Testis (tissue), 3 donors: Measurements from ENCODE around the gene PCBD2. TPM values are rescaled to one million over a fixed set of nuclear protein-coding genes. Genes with fewer than 3 reads are reported as not detected.
"Not testable (repeated sequence)": the region's sequence is repeated elsewhere in the genome, so short reads cannot be mapped to it uniquely, and the experiment has no call there.

Source experiments
- DNase-seq: peaks from one replicate; pipeline ENCODE4 v3.0.0-alpha.2; 2019
- H3K27ac ChIP-seq, 2 donors: fragments of 200-600 bp; sonication (generic); one replicate each; pipeline ENCODE4 v1.5.1; 2019
- H3K27me3 ChIP-seq: fragments of 200-600 bp; sonication (generic); one replicate; pipeline ENCODE4 v1.5.1; 2019
- H3K36me3 ChIP-seq: fragments of 200-600 bp; sonication (generic); one replicate; pipeline ENCODE4 v1.5.1; 2017; ENCODE audit warnings: low read depth; ENCODE audit errors: missing control alignments
- H3K4me1 ChIP-seq: fragments of 200-600 bp; sonication (generic); one replicate; pipeline ENCODE4 v1.5.1; 2019
- H3K4me3 ChIP-seq, 2 donors: fragments of 200-600 bp; sonication (generic); one replicate each; pipeline ENCODE4 v1.5.1; 2017 to 2019
- H3K9me3 ChIP-seq: fragments of 200-600 bp; sonication (generic); one replicate; pipeline ENCODE4 v1.5.1; 2017
- POLR2A ChIP-seq: fragments of 450-650 bp; IDR thresholded peaks from one replicate; pipeline ENCODE4 v1.6.1; 2017; ENCODE audit warnings: antibody characterized with exemption, mild to moderate bottlenecking, moderate library complexity
- WGBS, 2 donors: methylation state at CpG; one replicate each; pipeline ENCODE4 v1.1.5; 2018; 5-methylcytosine and 5-hydroxymethylcytosine counted together
- intact Hi-C: fragments of 100-400 bp; cut with DNase I; formaldehyde crosslinking; loops from one replicate; pipeline ENCODE4 v1.15.1; 2023; ENCODE audit warnings: low total_unique reads
- polyA plus RNA-seq: library from polyadenylated mRNA; stranded (reverse); fragments of 350-450 nt; fragmentation: Illumina TruSeq; extraction: RNeasy Lipid Tissue Mini Kit (QIAGEN cat#74804); gene quantifications from one replicate; pipeline ENCODE4 v1.2.3, GENCODE V29; 2014; ENCODE audit warnings: low read depth, low replicate concordance; ENCODE audit not compliant: insufficient read depth
- total RNA-seq, 2 donors: library from RNA; depleted of rRNA; stranded (reverse); fragments of >200 nt; gene quantifications; one replicate each; pipeline ENCODE4 v1.2.3, GENCODE V29; 2016
- TF ChIP-seq, protein P1 (sequence below), 3 experiments: fragments of 450-650 bp in 2 of 3; fragments of 200-600 bp in 1 of 3; sonication (generic) in 1 of 3; IDR thresholded peaks; one replicate each; pipeline ENCODE4 v1.5.1; 2016 to 2019; ENCODE audit warnings: antibody characterized with exemption in 3 of 3, mild to moderate bottlenecking in 2 of 3, moderate library complexity in 1 of 3

PCBD2 gene
- total and polyA plus RNA-seq, 3 donors from 2014 or later, result 5.9 to 17.6 (median 13.4) TPM

DNA sequence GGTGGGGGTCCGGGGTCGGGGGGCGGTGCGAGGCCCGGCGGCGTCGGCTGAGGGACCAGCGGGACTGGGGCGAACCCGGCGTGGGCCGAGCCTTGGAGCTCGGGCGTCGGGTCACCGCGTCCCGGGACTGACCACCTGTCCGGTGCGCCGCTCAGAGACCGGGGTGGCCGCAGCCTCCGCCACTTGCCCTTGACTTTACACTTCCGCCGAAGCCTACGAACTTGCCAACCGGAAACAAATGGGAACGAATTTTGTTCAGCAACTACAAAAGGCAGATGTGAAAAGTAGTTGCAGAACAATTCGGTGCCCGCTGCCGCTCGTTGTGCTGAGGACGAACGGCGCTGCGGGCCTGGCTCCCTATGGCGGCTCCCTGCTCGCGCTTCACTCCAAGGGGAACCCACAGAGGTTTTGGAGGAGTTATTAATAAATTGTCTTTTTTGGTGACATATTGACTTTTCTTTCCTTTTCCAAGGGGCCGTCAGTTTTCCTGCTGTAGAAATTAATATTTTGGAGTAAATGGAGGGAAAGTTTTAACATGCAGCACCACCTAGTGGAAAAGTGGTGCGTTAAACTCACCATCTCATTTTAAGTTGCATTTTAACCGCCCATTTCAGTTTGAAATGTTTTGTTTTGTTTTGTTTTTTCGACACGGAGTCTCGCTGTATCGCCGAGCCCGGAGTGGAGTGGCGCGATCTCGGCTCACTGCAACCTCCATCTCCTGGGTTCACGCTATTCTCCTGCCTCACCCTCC is 490 bp downstream of the PCBD2 start:
- intact Hi-C loops, result no loop called here
- H3K9me3 ChIP-seq, result no peaks in the 10 kb centered on the region
- H3K27ac ChIP-seq, result peak overlapping the region; percentile 94 to 99
- no peaks in the 10 kb centered on the region for H3K4me1 ChIP-seq
- WGBS, 2 donors, result 1% methylated on average over 30 to 34 of the region's 54 CpGs
- H3K36me3 ChIP-seq, result no peaks in the 10 kb centered on the region
- no peak for TF ChIP-seq POLR2A
- TF ChIP-seq, protein P1, sequence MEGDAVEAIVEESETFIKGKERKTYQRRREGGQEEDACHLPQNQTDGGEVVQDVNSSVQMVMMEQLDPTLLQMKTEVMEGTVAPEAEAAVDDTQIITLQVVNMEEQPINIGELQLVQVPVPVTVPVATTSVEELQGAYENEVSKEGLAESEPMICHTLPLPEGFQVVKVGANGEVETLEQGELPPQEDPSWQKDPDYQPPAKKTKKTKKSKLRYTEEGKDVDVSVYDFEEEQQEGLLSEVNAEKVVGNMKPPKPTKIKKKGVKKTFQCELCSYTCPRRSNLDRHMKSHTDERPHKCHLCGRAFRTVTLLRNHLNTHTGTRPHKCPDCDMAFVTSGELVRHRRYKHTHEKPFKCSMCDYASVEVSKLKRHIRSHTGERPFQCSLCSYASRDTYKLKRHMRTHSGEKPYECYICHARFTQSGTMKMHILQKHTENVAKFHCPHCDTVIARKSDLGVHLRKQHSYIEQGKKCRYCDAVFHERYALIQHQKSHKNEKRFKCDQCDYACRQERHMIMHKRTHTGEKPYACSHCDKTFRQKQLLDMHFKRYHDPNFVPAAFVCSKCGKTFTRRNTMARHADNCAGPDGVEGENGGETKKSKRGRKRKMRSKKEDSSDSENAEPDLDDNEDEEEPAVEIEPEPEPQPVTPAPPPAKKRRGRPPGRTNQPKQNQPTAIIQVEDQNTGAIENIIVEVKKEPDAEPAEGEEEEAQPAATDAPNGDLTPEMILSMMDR (IDR thresholded peaks at IDR 0.05), result peak; percentile 76 to 80 (median 76)
- H3K27me3 ChIP-seq, result no peaks in the 10 kb centered on the region
- DNase-seq, result peak; percentile 71
- peak overlapping the region; percentile 82 to 92 for H3K4me3 ChIP-seq

DNA sequence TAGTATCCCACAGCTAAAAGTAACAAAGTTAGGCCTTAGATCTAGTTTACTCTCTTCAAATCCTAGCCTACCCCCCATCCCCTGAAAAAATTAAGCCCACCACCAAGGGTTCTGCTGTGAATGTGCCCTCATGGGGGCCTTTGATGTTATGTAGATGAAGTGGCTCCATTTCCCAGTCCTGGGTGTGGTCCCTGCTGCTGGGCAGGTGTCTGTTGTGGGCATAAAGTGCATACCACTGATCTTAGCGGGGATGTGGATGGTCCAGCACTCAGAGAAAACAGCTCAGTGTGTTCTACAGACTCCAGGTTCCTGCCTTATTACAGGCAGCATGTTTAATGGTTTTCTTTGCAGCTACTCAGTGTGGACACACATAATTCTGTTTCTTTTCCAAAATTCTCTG is 1.9 kb downstream of the PCBD2 start:
- Histone ChIP-seq H3K27ac (no peak overlapping the region), H3K36me3 (no peaks in the 10 kb centered on the region), H3K4me3 (no peak overlapping the region), H3K4me1 (no peaks in the 10 kb centered on the region), H3K9me3 (no peaks in the 10 kb centered on the region), H3K27me3 (no peaks in the 10 kb centered on the region)
- 50 to 76% methylated on average over 1 of the region's 1 CpG for WGBS, 2 donors
- intact Hi-C loops, result no loop called here
- DNase-seq, result no peak
- no peak for TF ChIP-seq POLR2A
- TF ChIP-seq, protein P1 (IDR thresholded peaks at IDR 0.05), result no peak

DNA sequence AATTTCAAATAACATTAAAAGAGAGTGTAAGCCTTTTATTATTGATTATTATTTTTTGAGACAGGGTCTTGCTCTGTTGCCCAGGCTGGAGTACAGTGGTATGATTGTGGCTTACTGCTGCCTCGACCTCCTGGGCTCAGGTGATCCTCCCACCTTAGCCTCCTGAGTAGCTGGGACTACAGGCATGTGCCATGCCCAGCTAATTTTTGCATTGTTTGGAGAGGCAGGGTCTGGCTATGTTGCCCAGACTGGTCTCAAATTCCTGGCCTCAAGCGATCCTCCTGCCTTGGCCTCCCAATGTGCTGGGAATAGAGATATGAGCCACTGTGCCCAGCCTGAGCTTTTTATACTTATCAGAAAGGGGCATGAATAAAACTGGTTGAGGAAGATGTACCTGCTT is 5.8 kb downstream of the PCBD2 start:
- H3K4me1 ChIP-seq, H3K36me3 ChIP-seq, H3K9me3 ChIP-seq, H3K27me3 ChIP-seq, intact Hi-C loops, DNase-seq, H3K27ac ChIP-seq, H3K4me3 ChIP-seq: not testable (repeated sequence)
- 93 to 95% methylated on average over 2 of the region's 2 CpGs for WGBS, 2 donors

DNA sequence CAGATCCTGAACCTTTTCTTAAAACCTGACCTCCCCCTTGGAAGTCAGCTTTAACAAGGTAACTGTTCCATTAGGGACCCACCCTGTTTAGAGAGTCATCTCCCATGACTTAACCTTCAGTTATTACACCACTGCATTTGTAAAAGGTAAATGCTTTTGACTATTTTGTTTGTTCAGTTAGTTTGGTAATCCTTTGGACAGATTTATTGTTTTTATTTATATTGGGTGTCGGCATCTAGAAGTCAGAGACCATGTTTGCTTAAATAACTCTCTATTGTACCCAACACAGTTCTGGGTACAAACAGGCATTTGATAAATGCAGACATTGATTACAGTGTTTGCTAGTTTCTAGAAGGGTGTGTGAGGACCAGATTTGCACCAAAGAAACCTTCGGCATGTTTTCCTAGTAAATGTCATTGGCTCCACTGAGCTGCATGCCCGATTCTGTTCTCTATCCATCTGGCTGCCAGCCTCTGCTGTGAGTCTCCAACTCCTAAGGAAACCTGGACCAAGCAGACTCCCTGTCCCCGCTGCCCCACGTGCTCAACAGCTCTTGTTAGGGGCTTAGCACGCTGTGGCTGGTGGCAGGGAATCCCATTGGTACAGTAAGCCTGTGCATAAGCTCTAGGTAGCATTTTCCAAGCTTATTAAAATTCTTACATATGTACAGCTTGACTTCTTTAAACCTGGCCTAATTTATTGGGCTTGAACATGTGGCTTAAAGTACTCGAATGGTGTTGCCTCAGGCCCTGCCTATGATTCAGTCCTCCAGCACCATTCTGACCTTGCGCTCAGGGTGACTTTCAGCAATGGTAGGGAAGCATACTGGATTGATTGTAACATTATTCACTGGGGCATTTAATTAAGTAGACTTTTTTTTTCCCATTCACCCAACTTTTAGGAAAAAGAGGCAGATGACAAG is 6.6 kb downstream of the PCBD2 start:
- H3K4me3 ChIP-seq, result no peak overlapping the region
- no peaks in the 10 kb centered on the region for H3K27me3 ChIP-seq
- no peaks in the 10 kb centered on the region for H3K9me3 ChIP-seq
- H3K36me3 ChIP-seq, result no peaks in the 10 kb centered on the region
- no peak for DNase-seq
- H3K27ac ChIP-seq, result no peak overlapping the region
- no peak for TF ChIP-seq POLR2A
- TF ChIP-seq, protein P1 (IDR thresholded peaks at IDR 0.05), result no peak
- 86 to 97% methylated on average over 8 of the region's 8 CpGs for WGBS, 2 donors
- peaks cover 7% of the 10 kb centered on the region for H3K4me1 ChIP-seq
- intact Hi-C loops, result no loop called here

GRCh38 chr5:134913254-134913653 is 8.3 kb downstream of the PCBD2 start:
- intact Hi-C loops, result no loop called here
- TF ChIP-seq POLR2A, result no peak
- TF ChIP-seq, protein P1 (IDR thresholded peaks at IDR 0.05), result no peak
- Histone ChIP-seq H3K4me1 (peaks cover 7% of the 10 kb centered on the region), H3K27me3 (no peaks in the 10 kb centered on the region), H3K27ac (no peak overlapping the region), H3K36me3 (no peaks in the 10 kb centered on the region), H3K4me3 (no peak overlapping the region), H3K9me3 (no peaks in the 10 kb centered on the region)
- WGBS, 2 donors, result 35 to 41% methylated on average over 3 of the region's 3 CpGs
- peak; percentile 38 for DNase-seq
